Measurements from ENCODE around the gene CTNNA2.

Gene CTNNA2

GRCh38 chr2:80634590-80634989, 1121.7 kb downstream of the CTNNA2 start:
- H3K36me3 ChIP-seq (ENCODE audit: control insufficient read depth, insufficient read depth, low read length) = no peaks in the 10 kb centered on the region
- no peaks in the 10 kb centered on the region for H3K27me3 ChIP-seq (ENCODE audit: control insufficient read depth, insufficient read depth, low read length)
- no peaks in the 10 kb centered on the region for H3K4me1 ChIP-seq
- no peak overlapping the region for H3K27ac ChIP-seq
- no peak overlapping the region for H3K4me3 ChIP-seq (ENCODE audit: low read depth, low read length)
- no peak overlapping the region for H3K4me2 ChIP-seq (ENCODE audit: low read length)
- H3K79me2 ChIP-seq = no peaks in the 10 kb centered on the region
- no peaks in the 10 kb centered on the region for H3K9me3 ChIP-seq (ENCODE audit: control insufficient read depth, low read length)
- no peak overlapping the region for H2AFZ ChIP-seq
- no peak for TF ChIP-seq CTCF (IDR thresholded peaks at IDR 0.05)
- H3K9ac ChIP-seq = no peak overlapping the region

GRCh38 chr2:80638783-80639182, 1125.9 kb downstream of the CTNNA2 start:
- Histone ChIP-seq H3K4me1 (no peaks in the 10 kb centered on the region), H3K79me2 (no peaks in the 10 kb centered on the region), H3K4me2 (ENCODE audit: low read length) (no peak overlapping the region), H3K4me3 (ENCODE audit: low read depth, low read length) (no peak overlapping the region), H3K9me3 (ENCODE audit: control insufficient read depth, low read length) (no peaks in the 10 kb centered on the region), H2AFZ (no peak overlapping the region), H3K36me3 (ENCODE audit: control insufficient read depth, insufficient read depth, low read length) (no peaks in the 10 kb centered on the region), H3K27me3 (ENCODE audit: control insufficient read depth, insufficient read depth, low read length) (no peaks in the 10 kb centered on the region), H3K9ac (no peak overlapping the region), H3K27ac (no peak overlapping the region)
- no peak for TF ChIP-seq CTCF (IDR thresholded peaks at IDR 0.05)

- no peaks in the 10 kb centered on the region for H3K79me2 ChIP-seq
- H3K4me1 ChIP-seq = no peaks in the 10 kb centered on the region
- no peak overlapping the region for H3K4me3 ChIP-seq (ENCODE audit: low read depth, low read length)
- H3K9ac ChIP-seq = no peak overlapping the region
- H3K27ac ChIP-seq = no peak overlapping the region
- no peak overlapping the region for H3K4me2 ChIP-seq (ENCODE audit: low read length)
- H3K9me3 ChIP-seq (ENCODE audit: control insufficient read depth, low read length) = no peaks in the 10 kb centered on the region
- TF ChIP-seq CTCF (IDR thresholded peaks at IDR 0.05) = no peak
- H2AFZ ChIP-seq = no peak overlapping the region
- no peaks in the 10 kb centered on the region for H3K36me3 ChIP-seq (ENCODE audit: control insufficient read depth, insufficient read depth, low read length)
- no peaks in the 10 kb centered on the region for H3K27me3 ChIP-seq (ENCODE audit: control insufficient read depth, insufficient read depth, low read length)
These were observed 1129.6 kb downstream of the CTNNA2 start for GRCh38 chr2:80642465-80642864.

- Histone ChIP-seq H3K9ac (no peak overlapping the region), H3K9me3 (ENCODE audit: control insufficient read depth, low read length) (no peaks in the 10 kb centered on the region), H3K27me3 (ENCODE audit: control insufficient read depth, insufficient read depth, low read length) (no peaks in the 10 kb centered on the region), H3K36me3 (ENCODE audit: control insufficient read depth, insufficient read depth, low read length) (no peaks in the 10 kb centered on the region), H3K27ac (no peak overlapping the region), H3K4me1 (no peaks in the 10 kb centered on the region), H2AFZ (no peak overlapping the region), H3K4me2 (ENCODE audit: low read length) (no peak overlapping the region), H3K79me2 (no peaks in the 10 kb centered on the region), H3K4me3 (ENCODE audit: low read depth, low read length) (no peak overlapping the region)
- no peak for TF ChIP-seq CTCF (IDR thresholded peaks at IDR 0.05)
These were observed 1130.7 kb downstream of the CTNNA2 start for GRCh38 chr2:80643598-80643997.

- no peak overlapping the region for H3K4me2 ChIP-seq (ENCODE audit: low read length)
- H3K4me1 ChIP-seq = no peaks in the 10 kb centered on the region
- H3K9ac ChIP-seq = no peak overlapping the region
- H3K27ac ChIP-seq = no peak overlapping the region
- no peak overlapping the region for H3K4me3 ChIP-seq (ENCODE audit: low read depth, low read length)
- no peaks in the 10 kb centered on the region for H3K27me3 ChIP-seq (ENCODE audit: control insufficient read depth, insufficient read depth, low read length)
- no peak overlapping the region for H2AFZ ChIP-seq
- no peaks in the 10 kb centered on the region for H3K79me2 ChIP-seq
- no peaks in the 10 kb centered on the region for H3K9me3 ChIP-seq (ENCODE audit: control insufficient read depth, low read length)
- no peak for TF ChIP-seq CTCF (IDR thresholded peaks at IDR 0.05)
- no peaks in the 10 kb centered on the region for H3K36me3 ChIP-seq (ENCODE audit: control insufficient read depth, insufficient read depth, low read length)
These were observed 1138.6 kb downstream of the CTNNA2 start for GRCh38 chr2:80651435-80651834.

All from parathyroid adenoma (tissue), 2 donors.